ENCODE measurements around the gene TACO1. TPM values are rescaled to one million over a fixed set of nuclear protein-coding genes. Genes with fewer than 3 reads are reported as not detected.

TACO1 gene
- total and polyA plus RNA-seq, 2 of the 8 experiments (the other 6 are each of a cell fraction or from before 2014, with no cell fraction given) = 19.1 to 23.6 TPM

DNA sequence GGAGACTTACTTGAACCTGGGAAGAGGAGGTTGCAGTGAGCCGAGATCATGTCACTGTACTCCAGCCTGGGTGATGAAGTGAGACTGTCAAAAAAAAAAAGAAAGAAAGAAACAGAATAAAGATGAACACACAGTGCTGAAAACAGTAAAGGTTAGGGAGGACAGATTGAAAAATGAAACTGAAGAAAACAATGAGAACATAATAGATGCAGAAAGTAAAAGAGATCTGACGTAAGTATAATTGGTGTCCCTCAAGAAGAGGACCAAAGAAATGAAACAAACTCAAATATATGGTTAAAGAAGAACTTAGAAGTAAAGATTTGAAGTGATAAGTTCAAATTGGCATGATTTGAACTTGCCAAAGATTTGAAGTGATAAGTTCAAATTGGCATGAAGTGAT, 43.3 kb upstream of the TACO1 start:
- 94% methylated on average over 2 of the region's 2 CpGs; no CpG with 5 or more reads in 1 of the 2 experiments for WGBS, 2 experiments (ENCODE audit: extremely low coverage in 1 of 2, insufficient coverage in 1 of 2, insufficient read length in 1 of 2, insufficient replicate concordance in 2 of 2, low coverage in 1 of 2, low lambda C conversion rate in 2 of 2, missing lambda C conversion rate in 1 of 2)
- H4K91ac ChIP-seq (replicated peaks; ENCODE audit: insufficient read length, low read length) = no peak overlapping the region
- FAIRE-seq = no peak
- no peak for TF ChIP-seq CEBPB (IDR thresholded peaks at IDR 0.05; ENCODE audit: low read depth, low read length)
- TF ChIP-seq, protein P1, sequence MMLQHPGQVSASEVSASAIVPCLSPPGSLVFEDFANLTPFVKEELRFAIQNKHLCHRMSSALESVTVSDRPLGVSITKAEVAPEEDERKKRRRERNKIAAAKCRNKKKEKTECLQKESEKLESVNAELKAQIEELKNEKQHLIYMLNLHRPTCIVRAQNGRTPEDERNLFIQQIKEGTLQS (IDR thresholded peaks at IDR 0.05; ENCODE audit: insufficient read depth, low read depth, low read length) = no peak
- no peak for TF ChIP-seq SP1 (IDR thresholded peaks at IDR 0.05; ENCODE audit: low read depth, low read length)
- TF ChIP-seq, protein P2, sequence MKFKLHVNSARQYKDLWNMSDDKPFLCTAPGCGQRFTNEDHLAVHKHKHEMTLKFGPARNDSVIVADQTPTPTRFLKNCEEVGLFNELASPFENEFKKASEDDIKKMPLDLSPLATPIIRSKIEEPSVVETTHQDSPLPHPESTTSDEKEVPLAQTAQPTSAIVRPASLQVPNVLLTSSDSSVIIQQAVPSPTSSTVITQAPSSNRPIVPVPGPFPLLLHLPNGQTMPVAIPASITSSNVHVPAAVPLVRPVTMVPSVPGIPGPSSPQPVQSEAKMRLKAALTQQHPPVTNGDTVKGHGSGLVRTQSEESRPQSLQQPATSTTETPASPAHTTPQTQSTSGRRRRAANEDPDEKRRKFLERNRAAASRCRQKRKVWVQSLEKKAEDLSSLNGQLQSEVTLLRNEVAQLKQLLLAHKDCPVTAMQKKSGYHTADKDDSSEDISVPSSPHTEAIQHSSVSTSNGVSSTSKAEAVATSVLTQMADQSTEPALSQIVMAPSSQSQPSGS (IDR thresholded peaks at IDR 0.05; ENCODE audit: low read length) = no peak
- TF ChIP-seq CBX8 (IDR thresholded peaks at IDR 0.05; ENCODE audit: borderline replicate concordance, low read depth, low read length) = no peak
- no peak for TF ChIP-seq FOSL1 (IDR thresholded peaks at IDR 0.05; ENCODE audit: insufficient read depth, low read depth, low read length)
- TF ChIP-seq BRCA1 (IDR thresholded peaks at IDR 0.05; ENCODE audit: low read depth, low read length) = no peak
- TF ChIP-seq CHD2 (IDR thresholded peaks at IDR 0.05; ENCODE audit: low read length) = no peak
- TF ChIP-seq CBX5 (IDR thresholded peaks at IDR 0.05; ENCODE audit: low read depth, low read length) = no peak
- no peak for TF ChIP-seq NRF1 (IDR thresholded peaks at IDR 0.05; ENCODE audit: low read depth, low read length)
- no peak for TF ChIP-seq TAF1 (IDR thresholded peaks at IDR 0.05; ENCODE audit: low read depth, low read length)
- no peak for TF ChIP-seq JUND (IDR thresholded peaks at IDR 0.05; ENCODE audit: low read length)
- TF ChIP-seq YY1 (IDR thresholded peaks at IDR 0.05; ENCODE audit: low read depth, low read length) = no peak

More for the DNA sequence above, 43.3 kb upstream of the TACO1 start:
- H3K27ac ChIP-seq (ENCODE audit: low read depth, low read length) = no peak overlapping the region
- CTCF ChIA-PET (ENCODE audit: partially characterized antibody) = interaction anchor here (0.9 to 4.4 kb wide), 5 partner anchors 12 to 126 kb away, joined by 3 to 16 read pairs (median 3); no protein-coding TSS in a partner anchor
- H2BK15ac ChIP-seq (ENCODE audit: low read length) = no peak overlapping the region
- DNase-seq (ENCODE audit: low read depth in 1 of 2, low spot score in 2 of 2) = no peak
- no peak overlapping the region for H2AK5ac ChIP-seq (ENCODE audit: low read depth, low read length)
- no peak overlapping the region for H3K23ac ChIP-seq (ENCODE audit: insufficient read length)
- H3K27me3 ChIP-seq (replicated peaks in 1 of 4; ENCODE audit: control insufficient read depth in 3 of 4, extremely low read depth in 1 of 4, insufficient read depth in 3 of 4, low read length in 3 of 4) = no peaks in the 10 kb centered on the region
- no peak overlapping the region for H3K18ac ChIP-seq (ENCODE audit: extremely low read depth, low read length)
- H3K23me2 ChIP-seq (ENCODE audit: low read depth, low read length) = no peaks in the 10 kb centered on the region
- no peak overlapping the region for H3K4me2 ChIP-seq (ENCODE audit: insufficient read depth in 1 of 2, low read depth in 2 of 2, low read length in 2 of 2)
- H3K79me2 ChIP-seq (ENCODE audit: control insufficient read depth in 1 of 2, insufficient read depth in 2 of 2, low read length in 2 of 2) = peaks cover 16 to 92% of the 10 kb centered on the region in 2 experiments
- H3K14ac ChIP-seq (ENCODE audit: insufficient read length) = no peak overlapping the region
- H3K9ac ChIP-seq (replicated peaks in 1 of 4; ENCODE audit: extremely low read depth in 1 of 4, low read depth in 3 of 4, low read length in 3 of 4) = no peak overlapping the region
- H2BK12ac ChIP-seq (ENCODE audit: low read depth, low read length) = no peak overlapping the region
- no peaks in the 10 kb centered on the region for H3K9me3 ChIP-seq (ENCODE audit: insufficient read depth in 2 of 2, low read depth in 1 of 2, low read length in 1 of 2)
- no peak overlapping the region for H3K56ac ChIP-seq (replicated peaks; ENCODE audit: insufficient read length, low read depth, low read length)
- POLR2A ChIA-PET (ENCODE audit: partially characterized antibody) = no interaction called here
- no peak overlapping the region for H2AFZ ChIP-seq (ENCODE audit: low read length)
- H3K4ac ChIP-seq (replicated peaks; ENCODE audit: insufficient read length, low read depth, low read length) = no peak overlapping the region
- H4K8ac ChIP-seq (ENCODE audit: extremely low read depth, insufficient read depth, low read length) = no peak overlapping the region
- no peak overlapping the region for H3K4me3 ChIP-seq (ENCODE audit: extremely low read depth in 1 of 4, insufficient read depth in 2 of 4, low read depth in 3 of 4, low read length in 4 of 4)
- peaks cover 0 to 5% (median 0%) of the 10 kb centered on the region in 4 experiments; a peak in 1 of 8 replicates for H3K36me3 ChIP-seq (ENCODE audit: control insufficient read depth in 2 of 4, insufficient read depth in 4 of 4, low read length in 3 of 4)
- no peak overlapping the region for H2BK20ac ChIP-seq (ENCODE audit: low read length)
- no peak overlapping the region for H2BK120ac ChIP-seq (replicated peaks; ENCODE audit: low read depth, low read length)
- H4K5ac ChIP-seq (ENCODE audit: insufficient read length, low read depth, low read length) = no peak overlapping the region
- peaks cover 9 to 17% of the 10 kb centered on the region in 2 experiments for H4K20me1 ChIP-seq (replicated peaks in 1 of 2; ENCODE audit: control insufficient read depth in 1 of 2, insufficient read depth in 2 of 2, low read length in 2 of 2)
- peaks cover 4% of the 10 kb centered on the region; the same call in 1 of the 2 replicates for H3K79me1 ChIP-seq (ENCODE audit: low read depth, low read length)
- no peak overlapping the region for H2BK5ac ChIP-seq (ENCODE audit: low read depth, low read length)
- H3K4me1 ChIP-seq (replicated peaks in 1 of 4; ENCODE audit: control insufficient read depth in 3 of 4, insufficient read depth in 4 of 4, low read length in 3 of 4) = peaks cover 0 to 3% (median under 1%) of the 10 kb centered on the region in 4 experiments; a peak in 3 of 7 replicates
